ENCODE results near the gene ADAMTSL3. TPM values are rescaled to one million over a fixed set of nuclear protein-coding genes. Genes with fewer than 3 reads are reported as not detected.

ADAMTSL3 gene
- polyA plus RNA-seq, 3 donors: 3.2 to 5.3 (median 4.6) TPM

- DNase-seq (ENCODE audit: extremely low read depth in 1 of 11, low read depth in 9 of 11, low spot score in 4 of 11): no peak
These were observed 238.6 kb downstream of the ADAMTSL3 start for GRCh38 chr15:83892498-83892897.

- no peak for DNase-seq (ENCODE audit: extremely low read depth in 1 of 11, low read depth in 9 of 11, low spot score in 4 of 11)
These were observed 239.4 kb downstream of the ADAMTSL3 start for GRCh38 chr15:83893308-83893707.

- no peak for DNase-seq (ENCODE audit: extremely low read depth in 1 of 11, low read depth in 9 of 11, low spot score in 4 of 11)
These were observed 243.1 kb downstream of the ADAMTSL3 start for GRCh38 chr15:83897037-83897436.

GRCh38 chr15:83898361-83898760, 244.4 kb downstream of the ADAMTSL3 start:
- DNase-seq (ENCODE audit: extremely low read depth in 1 of 11, low read depth in 9 of 11, low spot score in 4 of 11): no peak

- no peak for DNase-seq (ENCODE audit: extremely low read depth in 1 of 11, low read depth in 9 of 11, low spot score in 4 of 11)
These were observed 245.7 kb downstream of the ADAMTSL3 start for GRCh38 chr15:83899670-83900069.

- DNase-seq (ENCODE audit: extremely low read depth in 1 of 11, low read depth in 9 of 11, low spot score in 4 of 11): peak in 10 of 11 donors; percentile 21 to 63 (median 42)
These were observed 250.5 kb downstream of the ADAMTSL3 start for GRCh38 chr15:83904107-83905040.

- no peak for DNase-seq (ENCODE audit: extremely low read depth in 1 of 11, low read depth in 9 of 11, low spot score in 4 of 11)
These were observed 251.8 kb downstream of the ADAMTSL3 start for GRCh38 chr15:83905556-83906273.

- DNase-seq (ENCODE audit: extremely low read depth in 1 of 11, low read depth in 9 of 11, low spot score in 4 of 11): no peak
These were observed 257.4 kb downstream of the ADAMTSL3 start for GRCh38 chr15:83911345-83911744.

GRCh38 chr15:83912343-83912742, 258.4 kb downstream of the ADAMTSL3 start:
- DNase-seq (ENCODE audit: extremely low read depth in 1 of 11, low read depth in 9 of 11, low spot score in 4 of 11): no peak

GRCh38 chr15:83913034-83913632, 259.2 kb downstream of the ADAMTSL3 start:
- DNase-seq (ENCODE audit: extremely low read depth in 1 of 11, low read depth in 9 of 11, low spot score in 4 of 11): no peak

- DNase-seq (ENCODE audit: extremely low read depth in 1 of 11, low read depth in 9 of 11, low spot score in 4 of 11): no peak
These were observed 261.0 kb downstream of the ADAMTSL3 start for GRCh38 chr15:83914906-83915305.

- DNase-seq (ENCODE audit: extremely low read depth in 1 of 11, low read depth in 9 of 11, low spot score in 4 of 11): no peak
These were observed 263.5 kb downstream of the ADAMTSL3 start for GRCh38 chr15:83917432-83917831.

GRCh38 chr15:83918011-83918410, 264.1 kb downstream of the ADAMTSL3 start:
- no peak for DNase-seq (ENCODE audit: extremely low read depth in 1 of 11, low read depth in 9 of 11, low spot score in 4 of 11)

- no peak for DNase-seq (ENCODE audit: extremely low read depth in 1 of 11, low read depth in 9 of 11, low spot score in 4 of 11)
These were observed 265.5 kb downstream of the ADAMTSL3 start for GRCh38 chr15:83919319-83919830.

- DNase-seq (ENCODE audit: extremely low read depth in 1 of 11, low read depth in 9 of 11, low spot score in 4 of 11): peak in 1 of 11 donors; percentile 21
These were observed 266.1 kb downstream of the ADAMTSL3 start for GRCh38 chr15:83919978-83920510.

- DNase-seq (ENCODE audit: extremely low read depth in 1 of 11, low read depth in 9 of 11, low spot score in 4 of 11): no peak
These were observed 268.8 kb downstream of the ADAMTSL3 start for GRCh38 chr15:83922649-83923294.

- no peak for DNase-seq (ENCODE audit: extremely low read depth in 1 of 11, low read depth in 9 of 11, low spot score in 4 of 11)
These were observed 272.2 kb downstream of the ADAMTSL3 start for GRCh38 chr15:83926116-83926515.

GRCh38 chr15:83927704-83928391, 273.9 kb downstream of the ADAMTSL3 start:
- no peak for DNase-seq (ENCODE audit: extremely low read depth in 1 of 11, low read depth in 9 of 11, low spot score in 4 of 11)

Measured in renal cortex interstitium (tissue), 11 donors.